ENCODE results near the gene SLC9C1. TPM values are rescaled to one million over a fixed set of nuclear protein-coding genes. Genes with fewer than 3 reads are reported as not detected.

SLC9C1 gene
- total RNA-seq, 1 donor: 0.54 TPM

DNA sequence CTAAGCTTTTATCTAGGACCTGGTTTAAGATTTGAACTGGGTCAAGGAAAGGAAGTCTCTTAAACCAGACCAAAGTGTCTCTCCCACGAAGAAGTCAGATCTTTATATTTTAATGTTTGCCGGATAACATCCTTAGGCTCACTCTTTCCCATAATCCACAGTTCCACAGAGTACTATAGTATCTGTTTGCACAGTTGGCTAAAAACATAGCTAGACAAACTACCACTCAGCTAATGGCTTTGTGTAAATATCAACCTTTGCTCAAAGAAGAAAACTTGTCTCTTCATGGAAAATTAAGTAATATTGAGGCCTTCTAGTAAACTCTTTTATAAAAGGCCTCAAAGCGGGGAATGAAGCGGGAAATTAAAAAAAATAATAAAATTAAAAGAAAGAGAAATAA lies 13.5 kb upstream of the SLC9C1 start:
- no peak for DNase-seq (ENCODE audit: low read depth in 2 of 3, low spot score in 2 of 3)

DNA sequence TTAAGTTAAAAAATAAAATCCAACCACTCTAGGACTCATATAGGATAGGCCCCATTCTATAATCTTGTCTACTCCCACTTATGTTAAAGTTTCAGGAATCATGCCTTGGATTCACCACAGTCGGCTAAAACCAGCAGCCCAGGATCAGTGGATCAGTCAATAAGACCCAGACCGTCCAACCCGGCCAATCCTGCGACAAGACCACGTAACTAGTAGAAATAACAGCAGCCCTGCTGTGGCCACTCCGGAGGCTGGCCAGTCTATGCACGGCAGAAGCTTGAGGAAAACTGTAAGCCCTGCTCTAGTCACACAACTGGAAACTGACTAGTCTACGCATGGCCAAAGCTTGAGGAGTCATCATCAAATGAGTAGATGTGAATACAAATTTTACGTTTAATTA lies 12.8 kb upstream of the SLC9C1 start:
- DNase-seq (ENCODE audit: low read depth in 2 of 3, low spot score in 2 of 3): no peak

DNA sequence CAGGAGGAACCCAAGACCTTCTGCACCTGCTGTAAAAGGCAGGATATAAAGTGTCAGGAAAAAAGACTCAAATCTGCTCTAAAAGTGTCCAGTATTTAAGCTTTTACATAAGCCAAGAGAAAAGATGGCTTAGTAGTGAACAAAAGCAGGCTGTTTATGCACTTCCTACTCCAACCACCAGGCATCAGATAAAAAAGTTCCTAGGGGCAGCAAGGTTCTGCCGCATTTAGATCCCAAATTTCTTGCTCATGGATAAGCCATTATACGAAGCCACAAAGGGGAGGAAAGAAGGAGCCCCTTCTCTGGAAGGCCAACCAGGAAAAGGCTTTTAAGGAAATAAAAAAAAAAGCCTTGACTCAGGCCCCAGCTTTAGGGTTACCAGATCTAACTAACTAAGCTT lies 10.6 kb upstream of the SLC9C1 start:
- no peak for DNase-seq (ENCODE audit: low read depth in 2 of 3, low spot score in 2 of 3)

DNA sequence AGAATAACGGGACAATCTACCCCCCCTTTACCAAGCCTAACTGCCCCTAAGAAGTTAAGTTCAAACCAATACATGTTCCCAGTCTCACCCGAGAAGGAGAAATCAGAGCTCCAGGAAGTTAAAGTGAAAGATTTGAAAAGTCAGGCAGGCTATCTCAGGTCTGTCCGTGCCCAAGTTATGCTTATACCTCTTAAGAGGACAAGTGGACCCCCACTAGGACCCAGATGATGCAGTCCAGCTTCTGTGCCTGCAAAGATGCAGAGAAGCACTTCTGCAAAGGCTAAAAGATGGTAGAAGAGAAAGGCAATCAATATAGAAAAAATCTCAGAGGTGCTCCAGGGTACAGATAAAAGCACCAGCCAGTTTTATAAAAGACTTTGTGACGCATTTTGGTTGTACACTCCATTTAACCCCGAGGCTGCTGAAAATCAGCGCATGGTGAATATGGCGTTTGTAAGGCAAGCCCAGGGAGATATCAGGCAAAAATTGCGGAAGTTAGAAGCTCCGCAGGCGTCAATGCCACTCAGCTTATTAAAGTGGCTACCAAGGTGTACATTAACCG lies 9.8 kb upstream of the SLC9C1 start:
- peak in 2 of 3 donors; percentile 39 to 67 for DNase-seq (ENCODE audit: low read depth in 2 of 3, low spot score in 2 of 3)

DNA sequence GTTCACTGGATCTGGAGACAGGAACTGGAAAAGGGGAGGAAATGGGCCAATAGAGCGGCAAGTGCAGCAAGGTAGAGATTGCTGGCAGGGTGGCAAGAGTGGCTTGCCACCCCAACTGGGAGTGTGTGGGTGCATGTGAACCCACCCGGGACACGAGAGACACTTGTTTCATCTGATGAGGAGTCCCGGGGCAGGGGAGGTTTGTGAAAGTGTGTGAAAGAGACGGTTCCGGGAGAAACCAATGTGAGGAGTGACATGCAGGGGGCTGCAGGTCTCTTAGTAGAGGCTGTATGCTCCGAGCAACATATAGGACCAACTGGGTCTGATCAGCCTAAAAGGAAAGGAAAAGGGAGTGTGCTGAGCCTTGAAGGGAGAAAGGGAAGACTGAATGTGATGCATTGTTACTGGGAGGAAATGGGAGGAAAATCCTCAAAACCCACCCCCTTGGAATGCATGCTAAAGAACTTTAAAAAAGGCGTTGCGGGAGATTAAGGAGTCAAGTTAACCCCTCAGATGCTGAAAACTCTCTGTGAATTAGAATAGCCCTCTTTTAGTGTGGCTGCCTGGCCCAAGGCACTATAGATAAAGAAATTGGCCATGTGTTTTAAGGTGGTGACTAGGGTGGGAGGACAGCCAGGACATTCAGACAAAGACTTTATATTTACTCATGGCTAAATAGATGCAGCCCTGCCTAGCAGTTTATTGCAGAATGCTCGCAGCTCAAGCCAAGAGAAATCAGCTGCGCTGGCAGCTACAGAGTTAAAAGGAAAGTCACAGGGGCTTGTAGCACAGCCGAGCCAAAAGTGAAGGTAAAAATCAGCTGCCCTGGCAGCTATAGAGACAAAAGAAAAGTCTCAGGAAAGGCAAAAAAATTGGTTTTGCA lies 9.1 kb upstream of the SLC9C1 start:
- DNase-seq (ENCODE audit: low read depth in 2 of 3, low spot score in 2 of 3): peak in 1 of 3 donors; percentile 14

DNA sequence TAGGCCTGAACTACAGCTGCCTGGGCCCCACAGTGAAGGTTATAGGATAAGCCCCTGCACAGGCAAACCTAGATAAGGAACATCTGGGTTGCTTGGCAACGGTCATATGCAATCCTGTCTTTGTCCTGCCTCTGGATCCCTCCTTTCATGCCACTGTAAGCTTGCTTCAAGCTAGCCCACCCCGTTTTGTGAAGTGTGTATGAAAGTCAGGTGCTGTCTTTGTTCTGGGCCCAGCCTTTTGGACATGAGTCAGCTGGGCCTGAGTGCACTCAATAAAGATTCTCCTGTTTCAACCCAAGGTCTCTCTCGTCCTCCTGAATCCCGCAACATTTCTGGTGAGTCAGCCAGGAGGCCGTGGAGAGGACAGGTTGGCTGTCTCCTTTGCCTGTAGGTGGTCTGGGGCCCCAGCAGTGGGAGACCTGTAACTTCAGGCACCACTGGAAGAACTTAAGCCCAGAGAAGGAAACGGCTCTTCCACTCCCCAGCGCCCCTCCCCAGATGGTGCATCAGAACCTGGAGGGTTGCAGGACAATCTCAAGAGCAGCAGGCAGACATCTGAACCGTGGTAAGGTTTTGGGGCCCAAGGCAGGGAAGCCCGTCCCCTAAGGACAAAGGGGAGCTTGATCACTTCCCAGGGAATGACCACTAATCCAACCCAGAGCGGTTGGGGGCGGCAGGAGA lies 8.3 kb upstream of the SLC9C1 start:
- DNase-seq (ENCODE audit: low read depth in 2 of 3, low spot score in 2 of 3): peak in 1 of 3 donors; percentile 52

DNA sequence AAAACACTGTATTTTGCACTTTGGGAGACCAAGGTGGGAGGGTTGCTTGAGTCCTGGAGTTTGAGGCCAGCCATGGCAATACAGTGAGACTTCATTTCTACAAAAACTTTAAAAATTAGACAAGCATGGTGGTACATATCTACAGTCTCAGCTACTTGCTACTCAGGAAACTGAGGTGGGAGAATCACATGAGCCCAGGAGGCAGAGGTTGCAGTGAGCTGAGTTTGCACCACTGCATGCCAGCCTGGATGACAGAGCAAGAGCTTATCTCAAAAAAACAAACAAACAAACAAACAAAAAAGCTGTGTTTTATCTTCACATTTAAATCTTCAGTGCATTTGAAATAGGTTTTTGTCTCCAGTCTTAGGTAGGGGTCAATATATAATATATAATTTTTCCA lies 4.8 kb upstream of the SLC9C1 start:
- no peak for DNase-seq (ENCODE audit: low read depth in 2 of 3, low spot score in 2 of 3)

DNA sequence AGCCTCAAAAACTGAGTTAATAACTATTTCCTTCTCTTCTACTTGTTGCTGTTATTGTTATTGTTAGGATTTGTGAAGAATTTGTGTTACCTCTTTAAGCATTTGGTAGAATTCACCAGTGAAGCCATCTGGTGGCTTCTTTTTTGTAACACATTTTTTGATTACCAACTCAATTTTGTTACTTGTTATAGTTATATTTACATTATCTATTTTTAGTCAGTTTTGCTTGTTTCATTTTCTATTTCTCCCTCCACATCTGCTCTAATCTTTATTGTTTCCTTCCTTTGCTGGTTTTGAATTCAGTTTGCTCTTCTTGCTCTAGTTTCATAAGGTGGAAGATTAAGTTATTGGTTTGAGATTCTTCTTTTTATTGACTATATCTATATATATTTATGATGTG lies 3.7 kb upstream of the SLC9C1 start:
- peak in 1 of 3 donors; percentile 52 for DNase-seq (ENCODE audit: low read depth in 2 of 3, low spot score in 2 of 3)

DNA sequence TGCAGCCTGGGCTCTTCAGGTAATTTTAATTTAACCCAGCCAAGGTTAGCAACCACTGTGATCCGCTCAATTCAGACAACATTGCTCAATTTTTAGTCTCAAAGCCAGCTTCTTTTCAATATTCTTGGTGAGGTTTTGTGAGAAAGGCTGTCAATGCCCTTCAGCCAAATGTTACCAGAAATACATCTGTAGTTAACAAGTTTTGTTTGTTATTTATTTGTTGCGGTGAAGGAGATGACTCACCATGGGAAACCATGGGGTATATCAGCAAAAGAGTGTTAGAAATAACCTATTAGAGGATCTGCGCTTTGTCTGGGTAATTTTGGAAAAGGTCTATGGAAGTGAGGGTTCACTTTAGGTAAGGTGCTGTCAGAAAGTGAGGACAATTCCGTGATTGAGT lies 5.0 kb downstream of the SLC9C1 start:
- DNase-seq (ENCODE audit: low read depth in 2 of 3, low spot score in 2 of 3): no peak

DNA sequence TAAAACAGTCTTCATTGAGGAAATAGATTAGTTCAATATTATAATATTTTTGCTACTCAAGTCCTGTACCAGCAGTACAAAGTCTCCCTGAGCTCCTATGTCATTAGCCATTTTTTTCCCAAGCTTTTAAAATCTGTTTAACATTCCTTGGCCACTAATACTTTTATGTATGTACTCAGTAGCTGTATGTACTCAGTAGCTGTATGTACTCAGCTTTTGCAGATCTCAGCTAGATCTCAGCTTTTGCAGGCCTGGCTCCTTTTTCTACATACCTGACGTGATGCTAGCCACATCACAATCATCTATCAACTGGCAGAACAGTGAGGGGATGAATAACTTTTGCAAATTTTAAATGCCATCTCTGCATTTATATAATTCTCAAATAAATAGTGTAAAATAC lies 13.8 kb downstream of the SLC9C1 start:
- DNase-seq (ENCODE audit: low read depth in 2 of 3, low spot score in 2 of 3): no peak

DNA sequence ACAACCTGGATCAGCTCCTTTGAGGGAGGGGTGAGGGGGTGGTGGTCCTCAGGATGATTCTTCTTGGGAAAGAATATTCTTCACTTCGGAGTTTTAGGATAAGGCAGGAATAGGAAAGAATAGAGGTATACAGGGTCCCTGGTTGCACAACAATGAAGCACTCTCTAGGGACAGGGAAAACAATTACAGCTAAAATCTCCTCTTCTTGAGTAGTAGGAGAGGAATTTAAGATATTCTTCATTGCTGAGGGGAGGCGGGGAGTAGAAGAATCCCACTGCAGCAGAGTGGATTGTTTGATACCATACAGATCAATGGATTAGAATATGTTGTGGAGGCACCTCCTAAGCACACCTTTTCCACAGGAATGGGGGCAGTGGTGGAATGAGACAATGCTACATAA lies 20.5 kb downstream of the SLC9C1 start:
- no peak for DNase-seq (ENCODE audit: low read depth in 2 of 3, low spot score in 2 of 3)

DNA sequence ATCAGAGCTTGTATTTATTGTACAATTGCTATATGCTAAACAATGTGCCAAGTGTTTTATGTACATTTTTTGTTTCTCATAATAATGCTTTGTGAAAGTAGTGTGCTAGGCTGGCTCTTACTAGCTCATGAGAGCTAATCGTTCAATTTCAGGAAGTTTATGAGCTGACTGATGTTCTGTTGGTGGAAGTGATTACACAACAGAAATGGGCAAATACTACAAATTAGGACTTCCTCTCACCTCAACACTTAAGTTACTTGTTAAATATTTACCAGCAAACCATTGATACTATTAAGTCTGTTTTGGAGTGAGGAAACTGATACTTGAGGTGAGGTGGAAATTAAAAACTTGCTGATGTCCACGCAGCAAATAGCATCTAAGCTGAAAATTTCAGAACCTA lies 32.3 kb downstream of the SLC9C1 start:
- peak in 1 of 3 donors; percentile 8 for DNase-seq (ENCODE audit: low read depth in 2 of 3, low spot score in 2 of 3)

DNA sequence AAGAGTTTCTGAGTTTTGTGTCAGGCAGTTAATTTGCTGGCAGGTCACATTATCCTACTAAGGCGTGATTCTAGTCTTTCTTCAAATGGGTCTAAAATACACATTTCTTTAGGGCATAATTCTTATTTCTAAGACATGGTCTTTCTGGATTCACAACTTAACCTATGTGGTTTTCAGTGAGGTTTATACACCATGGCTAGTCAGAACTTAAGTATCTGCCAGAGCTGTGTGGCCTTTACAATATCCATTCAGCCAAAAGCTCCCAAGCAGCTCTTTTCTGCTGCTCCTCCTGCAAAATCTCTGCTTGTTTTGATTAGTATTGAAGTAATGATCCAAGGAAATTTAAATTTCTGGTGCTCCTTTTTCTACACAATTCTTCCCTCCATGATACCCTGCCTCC lies 33.5 kb downstream of the SLC9C1 start:
- DNase-seq (ENCODE audit: low read depth in 2 of 3, low spot score in 2 of 3): no peak

DNA sequence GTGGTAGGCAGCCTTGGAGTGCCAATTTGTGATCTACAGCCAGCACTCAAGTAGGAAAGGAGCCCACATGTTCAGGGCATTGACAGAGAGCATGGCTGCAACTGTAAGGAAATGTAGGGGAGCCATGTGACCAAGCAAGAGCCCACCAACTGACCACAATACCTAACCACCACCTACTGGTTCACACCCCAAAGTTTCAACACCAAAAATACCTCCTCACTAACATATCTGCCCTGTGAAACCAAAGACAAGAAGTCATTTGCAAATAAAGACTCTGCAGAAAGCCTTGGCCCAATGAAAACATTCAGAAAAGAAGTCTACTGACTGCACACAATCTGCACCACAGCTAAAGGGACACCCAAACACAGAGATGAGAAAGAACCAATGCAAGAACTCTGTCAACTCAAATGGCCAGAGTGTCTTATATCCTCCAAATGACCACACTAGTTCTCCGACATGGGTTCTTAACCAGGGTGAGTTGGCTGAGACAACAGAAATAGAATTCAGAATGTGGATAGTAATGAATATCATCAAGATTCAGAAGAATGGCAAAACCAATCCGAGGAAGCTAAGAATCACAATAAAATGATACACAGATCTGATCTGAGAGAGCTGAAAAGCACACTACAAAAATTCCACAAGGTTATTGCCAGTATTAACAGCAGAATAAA lies 40.6 kb downstream of the SLC9C1 start:
- no peak for DNase-seq (ENCODE audit: low read depth in 2 of 3, low spot score in 2 of 3)

DNA sequence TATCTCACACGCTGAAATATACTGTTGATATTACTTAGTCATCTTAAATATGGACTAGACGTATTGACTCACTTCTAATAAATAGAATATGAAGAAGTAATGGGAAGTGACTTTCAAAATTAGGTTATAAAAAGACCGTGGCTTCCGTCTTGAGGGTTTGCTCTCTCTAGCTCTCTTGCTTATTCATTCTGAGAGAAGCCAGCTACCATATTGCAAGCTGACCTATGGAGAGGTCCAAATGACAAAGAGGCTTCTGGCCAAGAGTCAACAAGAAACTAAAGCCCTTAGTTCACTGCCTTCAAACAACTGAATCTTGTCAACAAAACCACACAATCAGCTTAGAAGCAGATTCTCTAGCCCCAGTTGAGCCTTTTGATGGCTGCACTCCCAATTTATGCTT lies 46.1 kb downstream of the SLC9C1 start:
- no peak for DNase-seq (ENCODE audit: low read depth in 2 of 3, low spot score in 2 of 3)

DNA sequence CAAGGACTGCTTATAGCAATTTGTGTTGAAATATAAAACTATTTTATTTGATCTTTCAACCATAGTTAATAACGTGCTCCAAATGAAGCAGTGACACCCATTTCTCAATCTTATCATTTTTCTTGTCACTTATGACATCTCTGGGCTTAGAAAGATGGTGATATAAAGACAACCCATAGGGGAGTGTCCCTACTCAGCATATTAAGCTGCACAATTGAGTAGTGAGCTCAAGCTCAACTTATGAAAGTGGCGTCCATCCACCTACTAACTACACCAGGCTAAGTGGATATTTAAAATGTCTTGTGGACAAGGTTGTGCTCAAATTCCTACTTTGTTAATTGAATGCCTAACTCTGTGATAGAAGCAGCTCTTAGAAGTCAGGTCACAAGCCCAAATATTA lies 46.7 kb downstream of the SLC9C1 start:
- DNase-seq (ENCODE audit: low read depth in 2 of 3, low spot score in 2 of 3): no peak

DNA sequence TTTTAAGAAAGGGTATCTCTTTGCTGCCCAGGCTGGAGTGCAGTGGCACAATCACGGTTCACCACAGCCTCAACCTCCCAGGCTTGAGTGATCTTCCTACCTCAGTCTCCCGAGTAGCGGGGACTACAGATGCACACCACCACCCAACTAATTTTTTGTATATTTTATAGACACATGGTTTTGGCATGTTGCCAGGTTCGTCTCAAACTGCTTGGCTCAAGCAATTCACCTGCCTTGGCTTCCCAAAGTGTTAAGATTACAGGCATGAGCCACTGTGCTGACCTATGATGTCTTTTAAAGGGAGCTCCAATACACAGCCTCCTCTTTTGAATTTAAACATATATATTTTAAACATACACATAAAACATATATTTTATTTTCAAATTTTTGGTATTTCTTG lies 60.9 kb downstream of the SLC9C1 start:
- DNase-seq (ENCODE audit: low read depth in 2 of 3, low spot score in 2 of 3): no peak

DNA sequence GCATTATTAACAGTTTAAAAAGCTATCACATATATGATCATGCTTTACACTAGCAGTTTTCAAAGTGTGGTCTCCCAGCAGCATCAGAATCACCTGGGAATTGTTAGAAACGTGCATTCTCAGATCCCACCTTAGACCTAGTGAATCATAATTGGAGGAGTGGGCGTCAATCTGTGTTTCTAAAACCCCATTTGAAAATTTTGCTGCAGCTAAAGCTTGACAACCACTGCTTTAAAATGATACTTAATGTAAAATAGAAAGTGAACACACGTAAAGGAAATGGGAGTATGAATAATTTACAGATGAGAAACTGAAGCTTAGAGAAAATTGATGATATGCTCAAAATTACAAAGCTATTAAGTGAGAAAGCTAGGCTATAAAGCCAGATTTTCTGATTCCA lies 62.3 kb downstream of the SLC9C1 start:
- DNase-seq (ENCODE audit: low read depth in 2 of 3, low spot score in 2 of 3): no peak

DNA sequence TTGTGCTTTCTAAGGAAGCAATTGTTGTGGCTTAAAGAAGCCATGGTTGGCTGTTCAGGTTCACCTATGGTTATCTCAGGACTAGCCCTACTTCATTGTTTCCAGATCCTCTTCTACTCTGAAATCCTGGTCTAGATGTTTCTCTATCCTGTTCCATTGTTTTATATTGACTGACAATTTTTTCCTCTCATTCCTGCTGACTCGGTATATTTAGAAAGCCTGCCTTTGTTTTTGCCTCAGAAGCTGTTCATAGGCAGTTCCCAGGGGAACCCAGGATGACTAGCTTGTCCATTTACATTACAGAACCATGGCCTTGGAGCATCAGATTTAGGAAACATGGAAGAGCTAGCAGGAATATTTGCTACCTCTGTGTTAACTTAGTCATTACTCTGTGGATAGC lies 64.0 kb downstream of the SLC9C1 start:
- no peak for DNase-seq (ENCODE audit: low read depth in 2 of 3, low spot score in 2 of 3)

DNA sequence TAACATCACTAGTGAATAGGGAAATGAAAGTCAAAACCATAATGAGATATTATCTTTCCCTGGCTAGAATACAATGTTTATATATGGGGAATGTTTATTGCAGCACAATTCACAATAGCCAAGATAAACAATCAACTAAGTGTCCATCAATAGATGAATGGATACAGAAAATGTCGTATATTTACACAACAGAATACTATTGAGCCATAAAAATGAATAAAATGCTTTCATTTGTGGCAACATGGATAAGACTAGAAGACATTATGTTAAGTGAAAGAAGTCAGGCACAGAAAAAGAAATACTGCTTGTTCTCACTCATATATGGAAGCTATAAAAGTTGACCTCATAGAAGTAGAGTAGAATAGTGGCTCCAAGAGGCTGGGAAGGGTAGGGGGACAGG lies 65.2 kb downstream of the SLC9C1 start:
- no peak for DNase-seq (ENCODE audit: low read depth in 2 of 3, low spot score in 2 of 3)

DNA sequence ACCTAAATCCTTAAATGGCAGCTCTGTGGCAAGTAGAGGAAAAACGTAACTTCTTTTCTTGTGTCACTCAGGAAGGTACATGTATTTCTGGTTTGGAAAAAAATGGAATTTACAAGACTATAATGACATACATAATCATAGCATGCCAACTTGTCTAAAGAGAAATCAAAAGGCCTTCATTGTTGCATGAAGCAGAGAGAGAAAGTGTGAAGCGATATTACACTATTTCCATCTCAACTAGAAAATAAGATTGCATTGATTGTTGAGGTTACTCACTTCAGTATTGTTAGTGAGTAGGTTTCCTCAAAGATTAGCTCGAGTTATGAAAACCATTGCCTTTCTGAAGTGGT lies 93.7 kb downstream of the SLC9C1 start:
- no peak for DNase-seq (ENCODE audit: low read depth in 2 of 3, low spot score in 2 of 3)

Measured in hematopoietic multipotent progenitor cell (in vitro differentiated cells).